ENCODE measurements around the gene PODXL2.

PODXL2 gene

DNA sequence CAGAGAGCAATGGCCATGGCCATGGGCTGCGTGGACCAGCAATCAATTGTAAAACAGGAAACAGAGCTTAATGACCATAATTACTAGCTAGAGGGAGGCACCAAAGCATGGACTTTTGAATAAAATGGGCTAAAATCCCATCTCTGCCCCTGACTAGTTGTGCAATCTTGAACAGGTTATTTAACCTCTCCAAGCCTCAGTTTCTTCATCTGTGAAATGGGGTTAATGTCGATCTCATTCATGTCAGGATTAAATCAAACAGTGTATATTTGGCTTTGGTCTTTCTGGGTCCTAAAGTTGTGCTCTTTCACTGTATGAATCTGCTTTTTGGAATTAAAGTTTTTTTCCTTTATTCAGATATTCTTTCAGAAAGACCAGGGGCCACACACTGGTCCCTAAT, 79.9 kb downstream of the PODXL2 start:
- TF ChIP-seq GATA1 (IDR thresholded peaks at IDR 0.05; ENCODE audit: low read depth, low read length), result no peak
- TF ChIP-seq POLR2A (IDR thresholded peaks at IDR 0.05; ENCODE audit: low read length), result no peak
- DNase-seq, result no peak

DNA sequence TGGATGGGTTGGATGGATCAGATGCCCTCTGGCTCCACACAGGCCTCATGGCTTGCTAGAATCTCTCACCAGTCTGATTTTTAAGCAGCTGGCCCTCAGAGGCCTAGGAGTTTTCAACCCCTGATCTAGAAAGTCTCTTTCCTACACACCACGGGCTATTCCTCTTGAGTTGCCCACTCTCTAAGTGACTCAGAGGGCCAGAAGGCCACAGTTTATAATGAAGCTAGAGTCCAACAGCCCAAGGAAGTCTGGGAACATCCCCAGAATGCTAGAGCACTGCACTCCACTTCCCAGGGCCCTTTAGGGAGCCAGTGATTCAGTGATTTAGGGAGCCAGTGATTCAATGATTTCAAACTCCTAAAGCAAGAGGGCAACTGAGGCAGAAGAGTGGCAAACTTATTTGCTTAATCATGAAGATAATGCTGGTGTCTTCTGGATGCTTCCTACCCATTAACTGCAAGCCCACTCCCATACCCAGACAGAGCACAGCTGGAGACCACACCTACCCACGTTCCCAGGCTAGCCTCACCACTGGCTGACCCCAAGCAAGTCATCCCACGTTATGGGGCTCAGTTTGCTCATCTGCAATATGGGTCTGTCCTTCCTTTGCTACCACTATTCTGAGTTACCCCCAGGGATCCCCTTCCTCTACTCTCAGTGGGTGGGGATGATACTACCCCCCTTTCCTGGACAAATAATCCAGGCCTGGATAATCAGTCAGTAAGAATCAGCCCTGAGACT, 80.5 kb downstream of the PODXL2 start:
- TF ChIP-seq POLR2A (IDR thresholded peaks at IDR 0.05; ENCODE audit: low read length) (no peak), GATA1 (IDR thresholded peaks at IDR 0.05; ENCODE audit: low read depth, low read length) (no peak)
- DNase-seq, result no peak

DNA sequence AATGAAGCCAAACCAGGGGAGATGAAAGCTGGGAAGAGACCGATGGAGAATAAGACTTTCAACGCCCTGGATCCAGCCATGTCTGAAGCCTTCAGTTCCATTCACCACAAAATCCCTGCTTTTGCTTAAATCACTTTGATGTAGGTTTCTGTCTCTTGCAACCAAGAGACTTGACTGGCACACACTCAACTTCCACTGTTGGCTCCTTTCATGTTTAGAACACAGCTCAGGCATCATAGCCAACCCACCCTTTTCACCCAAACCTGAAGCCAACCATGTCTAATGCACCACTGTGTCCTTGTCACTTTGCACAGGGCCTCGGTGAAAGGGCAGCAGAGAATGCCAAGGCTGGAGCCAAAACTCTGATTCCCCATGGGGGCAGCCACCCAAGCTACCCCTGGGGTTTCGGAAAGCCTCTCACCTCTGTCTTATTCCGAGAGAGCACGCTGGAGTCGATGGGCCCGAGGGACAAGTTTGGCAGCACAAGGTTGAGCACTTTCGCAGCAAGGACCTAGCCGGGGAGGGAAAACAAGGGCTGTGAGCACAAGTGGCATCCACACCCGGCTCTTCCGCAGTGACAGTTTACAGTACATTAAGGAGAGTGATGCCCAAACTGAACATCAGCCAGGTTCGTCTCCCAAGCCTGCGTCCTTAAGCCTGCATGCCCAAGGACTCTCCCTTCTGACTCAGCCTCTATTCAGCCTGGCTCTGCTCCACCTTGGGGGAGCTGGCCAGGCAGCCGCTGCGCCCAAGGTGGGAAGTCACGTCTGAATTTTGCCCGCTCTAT, 81.4 kb downstream of the PODXL2 start:
- TF ChIP-seq POLR2A (IDR thresholded peaks at IDR 0.05; ENCODE audit: low read length) (no peak), GATA1 (IDR thresholded peaks at IDR 0.05; ENCODE audit: low read depth, low read length) (no peak)
- DNase-seq, result no peak

DNA sequence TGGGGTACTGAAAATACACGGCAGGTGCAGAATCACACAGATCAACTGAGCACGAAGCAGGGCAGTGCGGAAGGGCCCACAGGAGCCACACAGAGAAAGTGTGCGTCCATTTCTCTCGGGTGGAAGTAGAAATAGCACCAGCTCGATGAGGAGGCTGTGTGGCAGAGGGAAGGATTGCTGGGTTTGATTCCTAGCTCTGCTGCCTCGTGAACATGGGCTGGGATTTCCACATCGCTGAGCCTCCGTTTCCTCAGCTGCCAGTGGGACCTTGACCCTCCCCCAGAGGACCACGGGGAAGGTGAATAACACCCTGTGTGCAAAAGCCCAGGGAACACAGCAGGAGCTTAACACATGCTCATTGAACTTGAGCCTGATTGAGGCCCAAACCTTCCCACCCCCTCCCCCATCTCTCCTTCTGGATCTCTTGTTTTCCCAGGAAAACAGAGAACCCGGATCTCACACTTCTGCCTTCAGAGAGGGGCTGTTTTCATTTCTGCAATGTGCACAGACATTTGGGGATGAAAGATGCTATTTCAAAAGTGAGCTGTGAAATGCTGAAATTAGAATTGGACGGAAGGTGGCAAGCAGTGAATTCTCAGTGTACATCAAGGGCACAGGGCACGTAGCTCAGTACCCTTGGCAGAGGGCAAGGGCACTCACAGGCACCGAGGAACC, 82.2 kb downstream of the PODXL2 start:
- no peak for DNase-seq
- TF ChIP-seq POLR2A (IDR thresholded peaks at IDR 0.05; ENCODE audit: low read length) (no peak), GATA1 (IDR thresholded peaks at IDR 0.05; ENCODE audit: low read depth, low read length) (no peak)

DNA sequence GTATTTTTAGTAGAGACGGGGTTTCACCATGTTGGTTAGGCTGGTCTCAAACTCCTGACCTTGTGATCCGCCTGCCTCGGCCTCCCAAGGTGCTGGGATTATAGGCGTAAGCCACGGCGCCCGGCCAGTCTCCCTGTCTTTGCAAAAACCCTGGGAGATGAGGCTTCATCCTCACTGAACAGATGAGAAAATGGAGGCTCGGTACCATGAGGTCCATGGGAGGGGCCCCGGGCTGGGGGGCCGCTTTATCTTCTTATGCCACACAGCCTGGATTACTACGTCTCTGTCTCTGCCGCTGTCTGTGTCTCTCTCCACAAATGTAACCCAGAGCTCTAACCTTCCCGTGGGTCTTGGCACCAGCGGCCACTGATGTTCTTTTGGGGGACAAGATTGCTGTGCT, 82.9 kb downstream of the PODXL2 start:
- no peak for TF ChIP-seq POLR2A (IDR thresholded peaks at IDR 0.05; ENCODE audit: low read length)
- no peak for TF ChIP-seq GATA1 (IDR thresholded peaks at IDR 0.05; ENCODE audit: low read depth, low read length)
- no peak for DNase-seq

DNA sequence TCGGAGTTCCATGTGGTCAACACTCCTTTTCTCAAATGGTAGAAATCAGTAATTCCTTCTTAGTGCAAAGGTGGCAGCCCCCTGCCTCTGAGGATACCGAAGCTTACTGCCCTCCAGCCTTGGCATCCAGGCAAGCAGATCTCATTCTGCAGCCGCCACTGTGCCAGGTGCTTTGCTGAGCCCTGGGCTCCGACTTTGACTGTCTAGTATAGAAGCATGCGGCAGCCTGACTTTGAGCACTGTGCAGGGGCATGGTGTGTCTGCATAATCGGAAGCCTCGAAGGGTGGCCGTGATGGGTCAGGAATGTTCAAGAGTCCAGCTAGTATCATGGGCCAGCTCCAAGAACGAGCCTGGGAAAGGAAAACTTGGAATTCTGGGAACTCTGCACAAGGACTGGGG, 83.5 kb downstream of the PODXL2 start:
- TF ChIP-seq GATA1 (IDR thresholded peaks at IDR 0.05; ENCODE audit: low read depth, low read length), result no peak
- no peak for DNase-seq

DNA sequence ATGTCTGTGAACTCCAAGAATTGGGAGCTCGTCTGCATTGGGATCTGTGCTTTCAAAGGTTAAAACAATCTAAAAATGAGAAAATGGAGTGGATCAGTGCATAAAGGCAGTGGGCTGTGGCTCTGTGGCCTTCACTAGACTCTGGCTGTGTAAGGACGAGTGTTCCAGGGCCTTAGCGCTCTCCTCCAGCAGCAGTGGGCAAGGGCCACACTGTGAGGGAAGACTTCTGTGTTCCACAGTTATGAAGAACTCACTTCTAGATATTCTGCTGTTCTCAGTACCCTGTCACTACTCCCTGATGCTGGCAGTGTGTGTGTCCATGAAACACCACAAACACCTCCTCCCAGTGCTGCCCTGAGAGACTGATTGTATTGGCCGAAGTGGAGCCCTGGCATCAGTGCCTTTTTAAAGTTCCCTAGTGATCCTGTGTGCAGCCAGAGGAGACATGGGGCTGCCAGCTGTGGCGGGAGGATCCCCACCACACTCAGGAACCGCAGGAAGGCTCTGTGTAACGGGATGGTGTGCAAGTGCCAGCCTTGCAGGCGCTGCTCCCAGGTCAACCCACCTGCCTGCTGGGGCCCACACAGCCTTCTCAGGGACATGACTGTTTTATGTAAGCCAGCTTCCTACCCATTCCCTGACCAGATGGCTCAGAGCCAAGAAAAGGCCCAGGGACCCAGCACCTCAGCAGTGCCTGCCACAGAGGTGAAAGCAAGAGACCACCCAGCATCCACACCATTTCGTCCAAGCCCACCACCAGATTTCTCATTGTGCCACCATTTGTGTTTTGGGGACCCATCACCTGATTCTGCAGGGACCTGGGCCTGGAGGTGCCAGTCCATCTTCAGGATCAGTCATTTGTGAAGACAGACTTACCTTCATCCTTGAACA, 84.1 kb downstream of the PODXL2 start:
- TF ChIP-seq POLR2A (IDR thresholded peaks at IDR 0.05; ENCODE audit: low read length) (no peak), GATA1 (IDR thresholded peaks at IDR 0.05; ENCODE audit: low read depth, low read length) (no peak)
- DNase-seq, result no peak

DNA sequence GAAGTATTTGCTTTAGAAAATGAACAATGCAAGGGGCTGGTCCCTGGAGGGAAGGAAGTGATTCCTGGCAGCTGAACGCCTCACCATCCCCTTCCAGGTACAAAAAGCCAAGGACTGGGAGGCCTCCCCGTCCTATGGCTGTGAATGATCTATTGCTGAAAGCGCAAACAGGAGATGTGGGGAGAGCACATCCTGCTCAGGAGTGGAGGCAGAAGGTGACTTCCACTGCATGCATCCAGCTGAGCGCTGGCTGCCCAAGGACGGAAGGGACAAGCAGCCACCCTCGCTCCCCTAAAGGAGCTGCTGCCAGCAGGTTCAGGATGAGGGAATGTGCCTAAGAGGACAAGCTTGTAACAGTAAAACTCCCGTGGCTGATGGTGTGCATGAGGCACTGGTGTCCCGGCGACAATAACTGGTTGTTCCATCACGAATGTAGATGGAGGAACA, 85.2 kb downstream of the PODXL2 start:
- DNase-seq, result no peak
- TF ChIP-seq POLR2A (IDR thresholded peaks at IDR 0.05; ENCODE audit: low read length), result no peak
- TF ChIP-seq GATA1 (IDR thresholded peaks at IDR 0.05; ENCODE audit: low read depth, low read length), result no peak

DNA sequence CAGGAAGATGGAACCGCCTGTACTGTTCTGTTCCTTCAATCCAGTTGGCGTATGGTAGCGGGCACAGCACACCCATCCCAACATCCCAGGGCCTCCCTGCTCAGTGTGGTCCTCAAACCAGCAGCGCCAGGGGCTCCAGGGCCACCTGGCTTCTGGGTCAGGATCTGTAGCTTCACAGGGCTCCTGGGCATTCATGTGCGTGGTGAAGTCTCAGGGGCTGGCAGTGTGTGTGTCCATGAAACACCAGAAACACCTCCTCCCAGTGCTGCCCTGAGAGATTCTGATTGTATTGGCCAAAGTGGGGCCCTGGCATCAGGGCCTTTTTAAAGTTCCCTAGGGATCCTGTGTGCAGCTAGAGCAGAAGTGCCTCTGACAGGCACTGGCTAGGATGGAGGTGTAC, 85.9 kb downstream of the PODXL2 start:
- no peak for TF ChIP-seq POLR2A (IDR thresholded peaks at IDR 0.05; ENCODE audit: low read length)
- no peak for TF ChIP-seq GATA1 (IDR thresholded peaks at IDR 0.05; ENCODE audit: low read depth, low read length)
- no peak for DNase-seq

DNA sequence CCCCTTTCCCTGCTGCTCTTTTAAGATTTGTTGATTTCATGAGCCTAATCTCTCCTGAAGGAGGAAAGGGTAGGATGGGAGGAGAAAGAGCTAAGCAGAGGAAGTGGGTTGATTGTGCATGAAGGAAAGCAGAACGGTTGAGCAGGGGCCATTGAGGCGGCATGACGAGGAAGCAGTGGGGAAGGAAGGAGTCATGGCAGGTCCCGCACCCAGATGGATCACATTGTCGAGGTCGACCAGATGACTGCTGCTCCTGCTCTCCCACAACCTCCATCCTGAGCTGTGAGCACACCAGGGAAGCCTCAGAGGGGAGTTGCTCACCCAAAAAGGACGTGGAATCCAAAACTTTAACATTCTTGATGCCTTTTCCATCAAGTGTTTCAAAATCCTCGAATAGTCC, 86.5 kb downstream of the PODXL2 start:
- DNase-seq, result no peak
- TF ChIP-seq POLR2A (IDR thresholded peaks at IDR 0.05; ENCODE audit: low read length) (no peak), GATA1 (IDR thresholded peaks at IDR 0.05; ENCODE audit: low read depth, low read length) (no peak)

DNA sequence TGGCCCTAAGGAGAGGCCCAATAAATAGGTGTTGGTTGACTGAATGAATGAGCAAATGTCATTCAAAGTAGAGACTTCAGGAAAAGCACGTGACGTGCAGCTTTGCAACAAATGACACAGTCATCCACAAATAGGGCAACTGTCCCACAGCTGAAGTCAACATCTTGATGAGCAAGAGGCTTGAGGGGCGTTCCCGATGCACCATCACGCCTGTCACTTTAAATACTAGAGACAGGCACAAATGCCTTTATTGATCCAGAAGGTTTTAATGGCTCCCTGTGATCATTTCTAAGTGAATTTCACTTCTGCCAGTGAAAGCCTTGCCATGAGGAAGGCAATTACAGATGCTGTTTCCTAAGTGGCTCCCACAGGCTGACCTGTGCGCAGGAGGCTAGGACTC, 87.4 kb downstream of the PODXL2 start:
- TF ChIP-seq POLR2A (IDR thresholded peaks at IDR 0.05; ENCODE audit: low read length) (no peak), GATA1 (IDR thresholded peaks at IDR 0.05; ENCODE audit: low read depth, low read length) (no peak)
- no peak for DNase-seq

DNA sequence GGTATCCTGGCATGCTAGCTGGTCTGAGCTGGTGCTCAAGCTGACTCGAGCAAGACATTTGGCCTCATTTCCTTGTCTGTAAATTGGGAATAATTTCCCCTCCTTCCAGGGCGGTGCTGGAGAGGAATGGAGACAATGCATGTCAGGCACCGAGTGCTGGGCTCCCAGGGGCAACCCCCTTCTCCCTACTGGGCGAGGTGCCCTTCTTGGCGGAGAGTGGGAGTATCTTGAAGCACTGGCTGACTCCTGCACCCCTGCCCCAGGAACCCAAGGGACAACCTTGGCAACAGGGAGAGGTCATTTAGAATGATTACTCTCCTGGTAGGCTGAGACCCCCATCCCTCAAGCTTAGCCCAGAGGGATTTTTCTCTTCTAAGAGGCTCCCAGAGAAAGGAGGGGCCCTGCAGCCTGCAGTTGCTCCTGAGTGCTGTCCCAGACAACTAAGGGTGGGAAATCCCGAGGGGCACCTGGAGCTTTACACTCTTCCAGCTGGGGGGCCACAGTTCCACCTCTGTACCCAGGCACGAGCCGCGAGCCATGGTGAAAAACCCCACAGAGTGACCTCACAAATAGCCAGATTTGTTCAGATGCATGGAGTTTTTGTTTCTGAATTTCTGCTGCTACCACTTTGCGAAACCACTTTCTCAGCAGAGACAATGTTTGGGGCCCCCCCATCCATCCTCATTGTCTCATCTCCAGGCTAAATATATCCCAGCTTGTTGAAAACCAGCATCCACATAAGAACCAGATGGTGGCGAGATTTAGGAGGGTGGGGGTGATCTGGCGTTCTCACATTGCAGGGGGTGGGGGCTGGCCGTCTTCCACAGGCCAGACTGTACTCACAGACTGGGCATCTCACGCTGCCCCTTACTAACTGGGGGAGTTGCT, 88.6 kb downstream of the PODXL2 start:
- TF ChIP-seq POLR2A (IDR thresholded peaks at IDR 0.05; ENCODE audit: low read length), result no peak
- DNase-seq, result no peak
